DND-41 (cell line): Measurements from ENCODE around the gene AP2S1.
A peak's percentile ranks its signal among the peaks of the same experiment; 100 is the strongest.

Source experiments
- ATAC-seq: fragments of 200-7000 bp; cut with Tn5 transposase; 3 replicates; pipeline ENCODE4 v1.9.1; 2021; ENCODE audit warnings: low read depth; ENCODE audit not compliant: insufficient read depth
- DNase-seq: peaks from one replicate; pipeline ENCODE4 v3.0.0-alpha.2; 2020
- H2AFZ ChIP-seq: 2 replicates; pipeline ENCODE4 v1.6.0; 2012; ENCODE audit warnings: low read depth, low read length
- H3K27ac ChIP-seq: 2 replicates; pipeline ENCODE4 v1.5.1; 2012; ENCODE audit warnings: low read length, inconsistent platforms
- H3K27me3 ChIP-seq: fragments of 200-600 bp; sonication (generic); 2 replicates; pipeline ENCODE4 v1.6.0; 2012; ENCODE audit warnings: low read length, mild to moderate bottlenecking, inconsistent platforms; ENCODE audit not compliant: insufficient read depth, poor library complexity
- H3K36me3 ChIP-seq: 2 replicates; pipeline ENCODE4 v1.5.1; 2012; ENCODE audit warnings: low read length, inconsistent platforms; ENCODE audit not compliant: insufficient read depth
- H3K4me1 ChIP-seq: 2 replicates; pipeline ENCODE4 v1.5.1; 2012; ENCODE audit warnings: mild to moderate bottlenecking, low read length; ENCODE audit not compliant: insufficient read depth
- H3K4me2 ChIP-seq: 2 replicates; pipeline ENCODE4 v1.6.0; 2012; ENCODE audit warnings: mild to moderate bottlenecking, moderate library complexity, low read length, inconsistent platforms; ENCODE audit not compliant: insufficient read depth
- H3K4me3 ChIP-seq, 2 experiments: fragments of 200-600 bp in 1 of 2; shearing (Covaris generic) in 1 of 2; 2 replicates each; pipeline ENCODE4 v1.5.1; 2012 to 2016; ENCODE audit warnings: inconsistent platforms in 2 of 2, low read length in 2 of 2, mild to moderate bottlenecking in 2 of 2, low read depth in 1 of 2, moderate library complexity in 1 of 2
- H3K79me2 ChIP-seq: 2 replicates; pipeline ENCODE4 v1.6.0; 2012; ENCODE audit warnings: low read length, inconsistent platforms; ENCODE audit not compliant: insufficient read depth
- H3K9ac ChIP-seq: 2 replicates; pipeline ENCODE4 v1.6.0; 2012; ENCODE audit warnings: low read depth, mild to moderate bottlenecking, inconsistent platforms, low read length, moderate library complexity
- H3K9me3 ChIP-seq: 2 replicates; pipeline ENCODE4 v1.5.1; 2012; ENCODE audit warnings: low read length, moderate library complexity, mild to moderate bottlenecking, inconsistent platforms; ENCODE audit not compliant: insufficient read depth, severe bottlenecking
- H4K20me1 ChIP-seq: 2 replicates; pipeline ENCODE4 v1.6.0; 2012; ENCODE audit warnings: low read length; ENCODE audit not compliant: insufficient read depth
- CTCF ChIP-seq: IDR thresholded peaks from 2 replicates; pipeline ENCODE4 v1.5.1; 2012; ENCODE audit warnings: borderline replicate concordance, low read length, moderate library complexity, mild to moderate bottlenecking; ENCODE audit not compliant: poor library complexity, severe bottlenecking; ENCODE audit errors: extremely low read depth
- EZH2 ChIP-seq: IDR thresholded peaks from 3 replicates; pipeline ENCODE4 v1.6.1; 2012; ENCODE audit warnings: borderline replicate concordance, low read depth, mild to moderate bottlenecking, moderate library complexity, low read length, inconsistent platforms; ENCODE audit not compliant: severe bottlenecking

Gene AP2S1

GRCh38 chr19:46789371-46789770 lies 61.3 kb downstream of the AP2S1 start:
- Histone ChIP-seq H3K4me3 (no peak overlapping the region), H3K36me3 (peaks cover 18% of the 10 kb centered on the region), H3K9me3 (no peaks in the 10 kb centered on the region), H3K4me1 (peaks cover 50% of the 10 kb centered on the region), H3K79me2 (peaks cover 40% of the 10 kb centered on the region), H4K20me1 (peaks cover 26% of the 10 kb centered on the region), H3K27ac (peak overlapping the region; percentile 76), H2AFZ (no peak overlapping the region), H3K27me3 (no peaks in the 10 kb centered on the region), H3K9ac (peak overlapping the region; percentile 44; the same call in 1 of the 2 replicates), H3K4me2 (peak overlapping the region; percentile 51; the same call in 1 of the 2 replicates)
- TF ChIP-seq EZH2 (no peak), CTCF (no peak)
- no peak for ATAC-seq
- no peak for DNase-seq

GRCh38 chr19:46788968-46789338 lies 61.7 kb downstream of the AP2S1 start:
- Histone ChIP-seq H3K4me2 (peak overlapping the region; percentile 51), H3K4me3 (peak overlapping the region in 1 of 2 experiments; percentile 30; a peak in 1 of 4 replicates)

GRCh38 chr19:46788262-46788967 lies 62.2 kb downstream of the AP2S1 start, which contains the start of gene SLC1A5:
TSS of gene SLC1A5 (minus strand) at chr19:46788594. CDS start at chr19:46787965, 629 bp downstream.
- peaks cover 27% of the 10 kb centered on the region for H3K36me3 ChIP-seq
- ATAC-seq (peak; percentile 72), DNase-seq (peak; percentile 100)
- peak within 1 kb of the TSS; percentile 94 for H3K27ac ChIP-seq
- H3K4me1 ChIP-seq = peaks cover 60% of the 10 kb centered on the region
- H3K9ac ChIP-seq = peak within 1 kb of the TSS; percentile 70
- H3K27me3 ChIP-seq = no peaks in the 10 kb centered on the region
- no peaks in the 10 kb centered on the region for H3K9me3 ChIP-seq
- peak within 1 kb of the TSS; percentile 66 for H2AFZ ChIP-seq
- peak within 1 kb of the TSS; percentile 94 for H3K4me2 ChIP-seq
- peaks cover 36% of the 10 kb centered on the region for H4K20me1 ChIP-seq
- TF ChIP-seq CTCF (peak; percentile 15), EZH2 (no peak)
- H3K4me3 ChIP-seq = peak within 1 kb of the TSS; percentile 86 to 88
- peaks cover 49% of the 10 kb centered on the region for H3K79me2 ChIP-seq

More at GRCh38 chr19:46788968-46789338, 61.7 kb downstream of the AP2S1 start:
- Histone ChIP-seq H3K36me3 (peaks cover 22% of the 10 kb centered on the region), H3K9ac (peak overlapping the region; percentile 44), H3K27me3 (no peaks in the 10 kb centered on the region), H2AFZ (peak overlapping the region; percentile 54), H3K4me1 (peaks cover 55% of the 10 kb centered on the region), H3K27ac (peak overlapping the region; percentile 76), H3K9me3 (no peaks in the 10 kb centered on the region), H4K20me1 (peaks cover 30% of the 10 kb centered on the region), H3K79me2 (peaks cover 44% of the 10 kb centered on the region)
- no peak for ATAC-seq
- no peak for DNase-seq
- TF ChIP-seq CTCF (no peak), EZH2 (no peak)
